HepG2 (cell line): ENCODE measurements around the gene CBLN3. TPM values are rescaled to one million over a fixed set of nuclear protein-coding genes. Genes with fewer than 3 reads are reported as not detected.

Source experiments
- ARNT2 ChIP-seq: sonication (generic); formaldehyde crosslinking; IDR thresholded peaks from 2 replicates; pipeline ENCODE4 v1.8.0; 2022; ENCODE audit warnings: mild to moderate bottlenecking, low read depth, missing genetic modification reagents, moderate library complexity
- ATF7-NPFF ChIP-seq: sonication (generic); formaldehyde crosslinking; IDR thresholded peaks from 2 replicates; pipeline ENCODE4 v1.8.1; 2023; ENCODE audit warnings: mild to moderate bottlenecking, low read depth, missing genetic modification reagents, moderate library complexity
- EED ChIP-seq: sonication (generic); formaldehyde crosslinking; IDR thresholded peaks from 2 replicates; pipeline ENCODE4 v1.5.0; 2020; ENCODE audit warnings: mild to moderate bottlenecking, missing genetic modification reagents
- ESRRA ChIP-seq: sonication (generic); formaldehyde crosslinking; IDR thresholded peaks from 2 replicates; pipeline ENCODE4 v1.5.1; 2020; ENCODE audit warnings: mild to moderate bottlenecking, low read depth, missing genetic modification reagents
- FOSL1 ChIP-seq: sonication (generic); formaldehyde crosslinking; IDR thresholded peaks from 2 replicates; pipeline ENCODE4 v1.9.0; 2021; ENCODE audit warnings: missing genetic modification reagents, borderline replicate concordance
- FOXK2 ChIP-seq: fragments of 450-650 bp; IDR thresholded peaks from 2 replicates; pipeline ENCODE4 v1.6.1; 2016
- JARID2 ChIP-seq: sonication (generic); formaldehyde crosslinking; IDR thresholded peaks from 2 replicates; pipeline ENCODE4 v1.8.1; 2023; ENCODE audit warnings: missing genetic modification reagents, inconsistent platforms; ENCODE audit not compliant: insufficient replicate concordance
- PHF5A ChIP-seq: IDR thresholded peaks from one replicate; pipeline ENCODE4 v1.6.1; 2018; ENCODE audit warnings: low read depth, missing genetic modification reagents; ENCODE audit not compliant: unreplicated experiment
- RAD51 ChIP-seq: fragments of 450-650 bp; IDR thresholded peaks from 2 replicates; pipeline ENCODE4 v1.6.1; 2016; ENCODE audit warnings: borderline replicate concordance
- RXRA ChIP-seq: sonication (generic); formaldehyde crosslinking; IDR thresholded peaks from 2 replicates; pipeline ENCODE4 v1.5.1; 2020; ENCODE audit warnings: missing genetic modification reagents
- SIX4 ChIP-seq: sonication (generic); formaldehyde crosslinking; IDR thresholded peaks from 2 replicates; pipeline ENCODE4 v1.4.0; 2020; ENCODE audit warnings: missing genetic modification reagents
- SMAD3 ChIP-seq: sonication (generic); formaldehyde crosslinking; IDR thresholded peaks from 2 replicates; pipeline ENCODE4 v1.4.0; 2020; ENCODE audit warnings: missing genetic modification reagents
- TCF7 ChIP-seq: sonication (generic); IDR thresholded peaks from 2 replicates; pipeline ENCODE4 v1.6.1; 2016; ENCODE audit warnings: antibody characterized with exemption, low read depth
- ZNF33A ChIP-seq: sonication (generic); formaldehyde crosslinking; IDR thresholded peaks from 2 replicates; pipeline ENCODE4 v1.5.1; 2020; ENCODE audit warnings: missing genetic modification reagents, mild to moderate bottlenecking, moderate library complexity, borderline replicate concordance
- ZNF34 ChIP-seq: sonication (generic); formaldehyde crosslinking; IDR thresholded peaks from 2 replicates; pipeline ENCODE4 v1.4.0; 2020; ENCODE audit warnings: mild to moderate bottlenecking, missing genetic modification reagents, borderline replicate concordance
- ZNF496 ChIP-seq: sonication (generic); formaldehyde crosslinking; IDR thresholded peaks from 2 replicates; pipeline ENCODE4 v1.8.1; 2023; ENCODE audit warnings: mild to moderate bottlenecking, moderate library complexity, missing genetic modification reagents; ENCODE audit not compliant: insufficient replicate concordance
- ZNF562 ChIP-seq: sonication (generic); formaldehyde crosslinking; IDR thresholded peaks from 2 replicates; pipeline ENCODE4 v1.8.0; 2022; ENCODE audit warnings: missing genetic modification reagents, borderline replicate concordance
- polyA plus RNA-seq, 8 experiments: library from polyadenylated mRNA; depleted of rRNA in 3 of 8; stranded (reverse) in 7 of 8; unstranded in 1 of 8; fragments of >200 nt; fragmentation: Illumina TruSeq in 4 of 8; extraction: Trizol in 4 of 8; gene quantifications; 2 replicates each; pipeline versions ENCODE4 v1.2.1 to v1.2.3, GENCODE V29; 2011 to 2016; ENCODE audit warnings: low read depth in 4 of 8, missing spikeins in 1 of 8, mixed read lengths in 1 of 8; ENCODE audit not compliant: insufficient read depth in 1 of 8
- total RNA-seq, 5 experiments: library from RNA; depleted of rRNA; stranded (reverse); fragments of >200 nt; fragmentation: Illumina TruSeq; extraction: Trizol; gene quantifications; 2 replicates each; pipeline ENCODE4 v1.2.3, GENCODE V29; 2016; ENCODE audit warnings: low read depth in 1 of 5
- TF ChIP-seq, protein P1 (sequence below): sonication (generic); formaldehyde crosslinking; IDR thresholded peaks from 2 replicates; pipeline ENCODE4 v1.5.0; 2020; ENCODE audit warnings: missing genetic modification reagents, mild to moderate bottlenecking, borderline replicate concordance
- TF ChIP-seq, protein P2 (sequence below): sonication (generic); formaldehyde crosslinking; IDR thresholded peaks from 2 replicates; pipeline ENCODE4 v1.5.0; 2020; ENCODE audit warnings: mild to moderate bottlenecking, missing genetic modification reagents
- TF ChIP-seq, protein P3 (sequence below): sonication (generic); formaldehyde crosslinking; IDR thresholded peaks from 2 replicates; pipeline ENCODE4 v1.4.0; 2020; ENCODE audit warnings: missing genetic modification reagents

Gene CBLN3
- total and polyA plus RNA-seq, 2 of the 13 experiments (the other 11 are each of a cell fraction or from before 2014, with no cell fraction given): 0.66 to 0.98 TPM

DNA sequence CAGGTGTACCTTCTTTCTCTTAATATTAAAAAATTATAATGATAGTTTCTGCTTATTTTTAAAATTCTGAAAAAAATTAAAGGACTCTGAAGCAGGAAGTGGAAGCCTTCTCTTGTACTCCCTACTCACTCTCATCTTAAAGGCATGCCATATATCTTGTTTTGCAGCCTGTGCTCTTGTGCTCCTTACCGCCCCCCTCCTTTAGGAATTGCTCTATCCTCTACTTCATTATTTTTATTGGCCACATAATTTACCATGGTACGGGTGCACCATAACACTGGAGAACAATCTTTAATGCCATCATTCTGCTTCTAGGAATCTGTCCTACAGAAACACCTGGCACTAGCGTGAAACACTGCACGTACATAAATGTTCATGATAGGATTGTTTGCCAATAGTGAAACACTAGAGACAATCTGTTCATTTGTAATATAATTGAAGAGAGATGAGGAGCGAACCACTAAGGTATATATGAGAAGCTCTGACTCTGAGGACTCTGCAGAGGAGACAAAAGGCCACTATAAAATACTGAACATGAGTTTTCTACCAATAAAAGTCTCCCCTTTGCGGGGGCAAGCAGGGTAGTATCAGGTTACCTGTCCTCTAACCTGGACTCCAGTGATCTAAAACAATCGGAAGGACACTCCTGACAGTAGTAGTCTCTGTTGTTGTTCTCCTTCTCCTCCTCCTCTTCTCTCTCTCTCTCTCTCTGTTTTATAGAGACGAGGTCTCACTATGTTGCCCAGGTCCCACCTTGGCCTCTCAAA lies 37.0 kb downstream of the CBLN3 start (continued):
- TF ChIP-seq PHF5A (CRISPR knock-in tag): no peak
- no peak for TF ChIP-seq ZNF562 (CRISPR knock-in tag)
- no peak for TF ChIP-seq ZNF33A (CRISPR knock-in tag)
- no peak for TF ChIP-seq FOSL1 (CRISPR knock-in tag)
- TF ChIP-seq ESRRA (CRISPR knock-in tag): no peak
- no peak for TF ChIP-seq SMAD3
- no peak for TF ChIP-seq RAD51
- TF ChIP-seq ZNF34 (CRISPR knock-in tag): no peak
- TF ChIP-seq, protein P1, sequence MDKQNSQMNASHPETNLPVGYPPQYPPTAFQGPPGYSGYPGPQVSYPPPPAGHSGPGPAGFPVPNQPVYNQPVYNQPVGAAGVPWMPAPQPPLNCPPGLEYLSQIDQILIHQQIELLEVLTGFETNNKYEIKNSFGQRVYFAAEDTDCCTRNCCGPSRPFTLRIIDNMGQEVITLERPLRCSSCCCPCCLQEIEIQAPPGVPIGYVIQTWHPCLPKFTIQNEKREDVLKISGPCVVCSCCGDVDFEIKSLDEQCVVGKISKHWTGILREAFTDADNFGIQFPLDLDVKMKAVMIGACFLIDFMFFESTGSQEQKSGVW (CRISPR knock-in tag): no peak
- no peak for TF ChIP-seq EED (CRISPR knock-in tag)
- TF ChIP-seq, protein P2, sequence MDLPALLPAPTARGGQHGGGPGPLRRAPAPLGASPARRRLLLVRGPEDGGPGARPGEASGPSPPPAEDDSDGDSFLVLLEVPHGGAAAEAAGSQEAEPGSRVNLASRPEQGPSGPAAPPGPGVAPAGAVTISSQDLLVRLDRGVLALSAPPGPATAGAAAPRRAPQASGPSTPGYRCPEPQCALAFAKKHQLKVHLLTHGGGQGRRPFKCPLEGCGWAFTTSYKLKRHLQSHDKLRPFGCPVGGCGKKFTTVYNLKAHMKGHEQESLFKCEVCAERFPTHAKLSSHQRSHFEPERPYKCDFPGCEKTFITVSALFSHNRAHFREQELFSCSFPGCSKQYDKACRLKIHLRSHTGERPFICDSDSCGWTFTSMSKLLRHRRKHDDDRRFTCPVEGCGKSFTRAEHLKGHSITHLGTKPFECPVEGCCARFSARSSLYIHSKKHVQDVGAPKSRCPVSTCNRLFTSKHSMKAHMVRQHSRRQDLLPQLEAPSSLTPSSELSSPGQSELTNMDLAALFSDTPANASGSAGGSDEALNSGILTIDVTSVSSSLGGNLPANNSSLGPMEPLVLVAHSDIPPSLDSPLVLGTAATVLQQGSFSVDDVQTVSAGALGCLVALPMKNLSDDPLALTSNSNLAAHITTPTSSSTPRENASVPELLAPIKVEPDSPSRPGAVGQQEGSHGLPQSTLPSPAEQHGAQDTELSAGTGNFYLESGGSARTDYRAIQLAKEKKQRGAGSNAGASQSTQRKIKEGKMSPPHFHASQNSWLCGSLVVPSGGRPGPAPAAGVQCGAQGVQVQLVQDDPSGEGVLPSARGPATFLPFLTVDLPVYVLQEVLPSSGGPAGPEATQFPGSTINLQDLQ (CRISPR knock-in tag): no peak
- no peak for TF ChIP-seq ATF7-NPFF (CRISPR knock-in tag)
- TF ChIP-seq ARNT2: no peak
- TF ChIP-seq TCF7: no peak
- no peak for TF ChIP-seq RXRA
- no peak for TF ChIP-seq FOXK2
- TF ChIP-seq ZNF496 (CRISPR knock-in tag): no peak
- TF ChIP-seq, protein P3, sequence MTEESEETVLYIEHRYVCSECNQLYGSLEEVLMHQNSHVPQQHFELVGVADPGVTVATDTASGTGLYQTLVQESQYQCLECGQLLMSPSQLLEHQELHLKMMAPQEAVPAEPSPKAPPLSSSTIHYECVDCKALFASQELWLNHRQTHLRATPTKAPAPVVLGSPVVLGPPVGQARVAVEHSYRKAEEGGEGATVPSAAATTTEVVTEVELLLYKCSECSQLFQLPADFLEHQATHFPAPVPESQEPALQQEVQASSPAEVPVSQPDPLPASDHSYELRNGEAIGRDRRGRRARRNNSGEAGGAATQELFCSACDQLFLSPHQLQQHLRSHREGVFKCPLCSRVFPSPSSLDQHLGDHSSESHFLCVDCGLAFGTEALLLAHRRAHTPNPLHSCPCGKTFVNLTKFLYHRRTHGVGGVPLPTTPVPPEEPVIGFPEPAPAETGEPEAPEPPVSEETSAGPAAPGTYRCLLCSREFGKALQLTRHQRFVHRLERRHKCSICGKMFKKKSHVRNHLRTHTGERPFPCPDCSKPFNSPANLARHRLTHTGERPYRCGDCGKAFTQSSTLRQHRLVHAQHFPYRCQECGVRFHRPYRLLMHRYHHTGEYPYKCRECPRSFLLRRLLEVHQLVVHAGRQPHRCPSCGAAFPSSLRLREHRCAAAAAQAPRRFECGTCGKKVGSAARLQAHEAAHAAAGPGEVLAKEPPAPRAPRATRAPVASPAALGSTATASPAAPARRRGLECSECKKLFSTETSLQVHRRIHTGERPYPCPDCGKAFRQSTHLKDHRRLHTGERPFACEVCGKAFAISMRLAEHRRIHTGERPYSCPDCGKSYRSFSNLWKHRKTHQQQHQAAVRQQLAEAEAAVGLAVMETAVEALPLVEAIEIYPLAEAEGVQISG (CRISPR knock-in tag): no peak
- peak; percentile 52; the same call in 1 of the 2 replicates for TF ChIP-seq SIX4
- no peak for TF ChIP-seq JARID2 (CRISPR knock-in tag)
